Measurements from ENCODE around the gene SMIM33.

DNA sequence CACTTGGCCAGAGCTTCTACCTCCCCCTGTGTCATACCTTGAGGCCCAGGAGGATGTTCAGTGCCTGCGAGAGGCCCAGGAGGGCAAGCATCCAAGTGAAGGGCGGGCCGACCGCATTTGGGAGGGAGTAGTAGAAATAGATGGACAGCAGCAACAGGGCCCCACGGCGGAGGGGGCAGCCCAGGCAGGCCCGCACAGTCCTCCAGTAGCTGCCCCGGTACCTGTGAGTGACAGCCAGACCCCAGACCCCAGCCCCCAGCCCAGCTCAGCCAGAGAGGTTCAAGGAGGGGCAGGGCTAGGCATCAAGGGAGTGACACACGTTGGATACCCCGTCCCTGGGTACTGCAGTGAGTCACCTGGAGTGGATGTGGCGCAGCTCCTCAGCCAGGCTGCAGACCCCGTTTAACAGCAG, 10.3 kb downstream of the SMIM33 start:
- TF ChIP-seq CTCF (IDR thresholded peaks at IDR 0.05) (no peak), EZH2 (IDR thresholded peaks at IDR 0.05; ENCODE audit: borderline replicate concordance, insufficient read depth, low read depth, low read length, poor library complexity, severe bottlenecking) (no peak)

Measured in B cell (primary cell).